Measurements from ENCODE around the gene ARHGAP10.

ARHGAP10 gene

GRCh38 chr4:147960971-147961370, 229.1 kb downstream of the ARHGAP10 start:
- ChIA-PET CTCF (interaction anchor here (0.6 to 0.9 kb wide), 2 partner anchors 251 to 734 kb away, joined by 3 to 4 read pairs; no protein-coding TSS in a partner anchor), POLR2A (ENCODE audit: low non-redundant PET) (no interaction called here)
- H3K27ac ChIP-seq: no peak overlapping the region
- DNase-seq (ENCODE audit: low spot score): no peak
- TF ChIP-seq CTCF (conservative IDR thresholded peaks at IDR 0.05; ENCODE audit: low read depth): no peak

- CTCF ChIA-PET: no interaction called here
- no peak overlapping the region for H3K27ac ChIP-seq
- DNase-seq (ENCODE audit: low spot score): no peak
- no peak for TF ChIP-seq CTCF (conservative IDR thresholded peaks at IDR 0.05; ENCODE audit: low read depth)
- POLR2A ChIA-PET (ENCODE audit: low non-redundant PET): no interaction called here
These were observed 232.0 kb downstream of the ARHGAP10 start for GRCh38 chr4:147963839-147964238.

GRCh38 chr4:147964266-147964880, 232.5 kb downstream of the ARHGAP10 start:
- DNase-seq (ENCODE audit: low spot score): no peak
- H3K27ac ChIP-seq: no peak overlapping the region
- TF ChIP-seq CTCF (conservative IDR thresholded peaks at IDR 0.05; ENCODE audit: low read depth): no peak
- ChIA-PET CTCF (no interaction called here), POLR2A (ENCODE audit: low non-redundant PET) (no interaction called here)

GRCh38 chr4:147965056-147965455, 233.2 kb downstream of the ARHGAP10 start:
- ChIA-PET POLR2A (ENCODE audit: low non-redundant PET) (no interaction called here), CTCF (no interaction called here)
- H3K27ac ChIP-seq: no peak overlapping the region
- DNase-seq (ENCODE audit: low spot score): no peak
- TF ChIP-seq CTCF (conservative IDR thresholded peaks at IDR 0.05; ENCODE audit: low read depth): no peak

GRCh38 chr4:147965873-147966272, 234.0 kb downstream of the ARHGAP10 start:
- no peak for DNase-seq (ENCODE audit: low spot score)
- ChIA-PET POLR2A (ENCODE audit: low non-redundant PET) (no interaction called here), CTCF (no interaction called here)
- H3K27ac ChIP-seq: no peak overlapping the region
- no peak for TF ChIP-seq CTCF (conservative IDR thresholded peaks at IDR 0.05; ENCODE audit: low read depth)

- no peak for DNase-seq (ENCODE audit: low spot score)
- CTCF ChIA-PET: interaction anchor here (0.7 kb wide), 1 partner anchor 1905 kb away, joined by 3 read pairs; no protein-coding TSS in a partner anchor
- no peak for TF ChIP-seq CTCF (conservative IDR thresholded peaks at IDR 0.05; ENCODE audit: low read depth)
- no peak overlapping the region for H3K27ac ChIP-seq
- POLR2A ChIA-PET (ENCODE audit: low non-redundant PET): no interaction called here
These were observed 236.8 kb downstream of the ARHGAP10 start for GRCh38 chr4:147968641-147969040.
